Cardiac muscle cell (in vitro differentiated cells and primary cell): ENCODE measurements around the gene ROS1. TPM values are rescaled to one million over a fixed set of nuclear protein-coding genes. Genes with fewer than 3 reads are reported as not detected.
A peak's percentile ranks its signal among the peaks of the same experiment; 100 is the strongest.

Experiments used
- DNase-seq, 2 donors: peaks; one replicate each; pipeline versions ENCODE4 v3.0.0 to v3.0.0-alpha.2; 2010 to 2017; ENCODE audit warnings: low read depth in 1 of 2, low spot score in 1 of 2
- H3K27ac ChIP-seq: fragments of 200-600 bp; sonication (generic); 2 replicates; pipeline ENCODE4 v1.5.1; 2016
- H3K27me3 ChIP-seq: fragments of 200-600 bp; sonication (generic); 2 replicates; pipeline ENCODE4 v1.6.0; 2016; ENCODE audit warnings: control low read depth
- H3K36me3 ChIP-seq: fragments of 200-600 bp; sonication (generic); 2 replicates; pipeline ENCODE4 v1.5.1; 2016; ENCODE audit warnings: control low read depth
- H3K4me1 ChIP-seq: fragments of 200-600 bp; sonication (generic); 2 replicates; pipeline ENCODE4 v1.8.1; 2017; ENCODE audit warnings: low read depth, mild to moderate bottlenecking, mixed run types
- H3K4me3 ChIP-seq: fragments of 200-600 bp; sonication (generic); 2 replicates; pipeline ENCODE4 v1.5.1; 2016; ENCODE audit warnings: mild to moderate bottlenecking
- H3K9me3 ChIP-seq: fragments of 200-600 bp; sonication (generic); 2 replicates; pipeline ENCODE4 v1.5.1; 2017; ENCODE audit warnings: low read depth, mild to moderate bottlenecking, control low read depth
- polyA plus RNA-seq: library from polyadenylated mRNA; unstranded; fragments of >200 nt; fragmentation: Nextera tagmentation; extraction: Ambion mirVana; gene quantifications from 2 replicates; pipeline ENCODE4 v1.2.1, GENCODE V29; 2016
- total RNA-seq: library from RNA; depleted of rRNA; stranded (reverse); fragments of >200 nt; gene quantifications from 2 replicates; pipeline ENCODE4 v1.2.3, GENCODE V29; 2016
- TF ChIP-seq, protein P1 (sequence below): IDR thresholded peaks from 2 replicates; pipeline ENCODE4 v1.5.1; 2012; ENCODE audit warnings: low read depth, mild to moderate bottlenecking, low read length

Gene ROS1
- total and polyA plus RNA-seq, 2 experiments from 2014 or later: not detected

DNA sequence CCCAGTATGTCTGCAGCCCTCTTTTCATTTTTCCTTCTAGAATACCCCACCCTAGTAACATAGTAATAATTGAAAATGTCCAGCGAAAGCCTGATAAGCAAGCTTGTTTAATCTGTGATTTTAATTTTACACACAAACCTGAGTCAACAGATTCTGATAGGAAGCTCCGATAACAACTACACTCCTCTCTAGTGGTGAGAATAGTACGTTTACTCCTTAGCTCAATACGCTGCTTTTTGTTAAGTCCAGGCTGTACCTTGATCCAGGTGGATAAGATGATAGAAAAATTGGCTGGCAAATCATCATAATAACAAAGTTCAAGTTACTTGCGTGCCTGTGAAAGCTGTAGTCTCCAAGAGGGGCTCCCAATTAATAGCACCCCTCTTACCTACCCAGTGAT, 31.3 kb upstream of the ROS1 start:
- Histone ChIP-seq H3K9me3 (no peaks in the 10 kb centered on the region), H3K27me3 (no peaks in the 10 kb centered on the region), H3K36me3 (no peaks in the 10 kb centered on the region), H3K4me3 (no peak overlapping the region), H3K4me1 (no peaks in the 10 kb centered on the region), H3K27ac (no peak overlapping the region)
- no peak for DNase-seq
- TF ChIP-seq, protein P1, sequence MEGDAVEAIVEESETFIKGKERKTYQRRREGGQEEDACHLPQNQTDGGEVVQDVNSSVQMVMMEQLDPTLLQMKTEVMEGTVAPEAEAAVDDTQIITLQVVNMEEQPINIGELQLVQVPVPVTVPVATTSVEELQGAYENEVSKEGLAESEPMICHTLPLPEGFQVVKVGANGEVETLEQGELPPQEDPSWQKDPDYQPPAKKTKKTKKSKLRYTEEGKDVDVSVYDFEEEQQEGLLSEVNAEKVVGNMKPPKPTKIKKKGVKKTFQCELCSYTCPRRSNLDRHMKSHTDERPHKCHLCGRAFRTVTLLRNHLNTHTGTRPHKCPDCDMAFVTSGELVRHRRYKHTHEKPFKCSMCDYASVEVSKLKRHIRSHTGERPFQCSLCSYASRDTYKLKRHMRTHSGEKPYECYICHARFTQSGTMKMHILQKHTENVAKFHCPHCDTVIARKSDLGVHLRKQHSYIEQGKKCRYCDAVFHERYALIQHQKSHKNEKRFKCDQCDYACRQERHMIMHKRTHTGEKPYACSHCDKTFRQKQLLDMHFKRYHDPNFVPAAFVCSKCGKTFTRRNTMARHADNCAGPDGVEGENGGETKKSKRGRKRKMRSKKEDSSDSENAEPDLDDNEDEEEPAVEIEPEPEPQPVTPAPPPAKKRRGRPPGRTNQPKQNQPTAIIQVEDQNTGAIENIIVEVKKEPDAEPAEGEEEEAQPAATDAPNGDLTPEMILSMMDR: no peak

DNA sequence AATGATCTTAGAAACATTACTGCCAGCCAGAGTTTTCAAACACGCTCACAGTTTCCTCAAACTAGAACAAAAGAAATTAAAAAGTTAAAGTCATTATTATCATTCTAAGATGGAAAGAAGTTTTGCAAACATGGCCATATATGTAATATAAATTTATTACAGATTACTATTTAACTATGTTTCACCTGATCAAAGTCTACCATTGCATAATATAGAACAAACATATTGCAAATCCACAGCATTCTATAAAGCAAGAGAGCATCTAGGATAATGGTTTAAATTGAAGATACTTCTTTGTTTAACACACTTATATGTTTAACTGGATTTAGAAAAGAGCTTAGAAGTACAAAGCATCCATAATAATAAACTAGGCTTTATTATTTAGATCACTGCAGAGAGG, 30.5 kb upstream of the ROS1 start:
- Histone ChIP-seq H3K27ac (no peak overlapping the region), H3K4me1 (no peaks in the 10 kb centered on the region), H3K36me3 (no peaks in the 10 kb centered on the region), H3K27me3 (no peaks in the 10 kb centered on the region), H3K9me3 (no peaks in the 10 kb centered on the region), H3K4me3 (no peak overlapping the region)
- DNase-seq: no peak
- TF ChIP-seq, protein P1: no peak

DNA sequence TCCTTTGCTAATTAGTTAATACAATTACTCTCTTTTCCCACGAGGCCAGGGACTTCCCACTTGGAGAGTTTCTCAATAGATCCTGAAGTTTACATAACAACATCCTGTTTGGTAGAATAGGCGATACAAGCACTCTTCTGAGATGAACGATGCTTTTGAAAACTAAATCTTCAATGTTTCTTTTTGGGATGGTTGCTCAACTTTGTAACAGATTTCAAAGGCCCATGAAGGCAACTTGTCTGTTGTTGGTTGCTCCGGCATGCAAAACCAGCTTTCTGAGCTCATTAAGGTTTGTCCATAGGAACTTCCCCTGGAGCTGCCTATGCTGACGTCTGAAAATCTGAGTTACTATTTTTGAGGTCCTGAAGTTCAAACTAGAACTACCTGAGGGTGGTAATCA, 25.9 kb upstream of the ROS1 start:
- no peaks in the 10 kb centered on the region for H3K9me3 ChIP-seq
- peak in 1 of 2 donors; percentile 38 for DNase-seq
- no peaks in the 10 kb centered on the region for H3K36me3 ChIP-seq
- H3K4me3 ChIP-seq: no peak overlapping the region
- TF ChIP-seq, protein P1: no peak
- no peaks in the 10 kb centered on the region for H3K4me1 ChIP-seq
- H3K27ac ChIP-seq: no peak overlapping the region
- no peaks in the 10 kb centered on the region for H3K27me3 ChIP-seq

DNA sequence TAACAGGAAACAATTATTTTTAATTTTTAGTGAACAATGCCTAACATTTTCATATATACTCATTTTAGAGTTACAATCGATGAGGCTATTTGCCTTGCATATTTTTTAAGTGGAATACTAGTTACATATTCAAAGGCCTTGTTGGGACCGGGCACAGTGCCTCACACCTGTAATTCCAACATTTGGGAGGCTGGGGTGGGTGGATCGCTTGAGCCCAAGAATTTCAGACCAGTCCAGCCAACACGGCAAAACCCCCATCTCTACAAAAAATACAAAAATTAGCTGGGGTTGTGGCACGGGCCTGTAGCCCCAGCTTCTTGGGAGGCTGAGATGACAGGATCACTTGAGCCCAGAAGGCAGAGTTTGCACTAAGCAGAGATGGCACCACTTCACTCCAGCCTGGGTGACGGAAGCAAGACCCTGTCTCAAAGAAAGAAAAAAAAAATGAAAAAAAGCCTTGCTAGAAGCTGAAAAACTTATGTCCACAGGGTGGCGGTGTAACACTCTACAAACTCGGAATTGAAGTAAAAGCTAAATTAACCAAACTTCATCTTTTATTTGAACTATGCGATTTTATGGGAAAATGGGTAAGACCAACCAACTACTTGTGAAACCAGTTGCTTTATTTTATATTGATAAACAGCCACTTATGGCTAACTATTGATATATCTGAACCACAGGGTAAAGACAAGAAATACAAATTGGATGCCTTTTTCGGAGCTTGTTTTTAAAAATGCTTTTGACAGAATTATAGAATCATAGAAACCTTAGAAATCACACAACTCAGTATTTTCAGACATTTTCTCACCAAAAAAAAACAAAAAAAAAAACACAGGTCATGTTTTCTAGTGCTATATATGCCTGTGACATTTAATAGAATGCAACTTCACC, 24.1 kb upstream of the ROS1 start:
- no peaks in the 10 kb centered on the region for H3K9me3 ChIP-seq
- no peak overlapping the region for H3K27ac ChIP-seq
- H3K36me3 ChIP-seq: no peaks in the 10 kb centered on the region
- peak; percentile 80 to 89 for DNase-seq
- TF ChIP-seq, protein P1: peak; percentile 66
- no peaks in the 10 kb centered on the region for H3K4me1 ChIP-seq
- H3K4me3 ChIP-seq: no peak overlapping the region
- H3K27me3 ChIP-seq: no peaks in the 10 kb centered on the region

DNA sequence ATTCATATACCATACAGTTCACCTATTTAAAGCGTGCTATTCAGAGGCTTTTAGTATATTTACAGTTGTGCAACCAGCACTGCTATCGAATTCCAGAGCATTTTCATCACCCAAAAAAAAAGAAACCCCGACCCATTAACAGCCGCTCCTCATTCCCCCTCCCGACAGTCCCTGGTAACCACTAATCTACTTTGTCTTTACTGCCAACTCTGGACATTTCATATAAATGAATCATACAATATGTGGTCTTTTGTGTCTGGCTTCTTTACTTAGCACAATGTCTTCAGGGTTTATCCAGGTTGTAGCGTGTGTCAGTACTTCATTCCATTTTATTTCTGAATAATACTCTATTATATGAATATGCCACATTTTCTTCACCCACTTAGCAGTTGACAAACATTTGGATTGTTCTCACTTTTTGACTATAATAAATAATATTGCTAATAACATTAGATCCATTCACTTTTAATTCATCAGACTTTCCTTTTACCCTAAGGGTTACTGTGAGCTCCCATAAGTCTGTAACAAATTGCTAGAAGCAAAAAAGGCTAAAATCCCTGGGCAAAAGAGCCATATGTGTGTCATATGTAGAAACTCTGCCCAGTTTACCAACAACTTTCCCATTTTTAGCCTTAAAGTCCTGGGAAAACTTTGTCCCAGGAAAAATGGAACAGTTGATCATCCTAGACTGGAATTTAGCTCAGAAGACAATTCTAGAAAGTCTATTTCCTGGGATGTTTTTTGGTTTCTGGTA, 23.2 kb upstream of the ROS1 start:
- no peak overlapping the region for H3K27ac ChIP-seq
- H3K4me1 ChIP-seq: no peaks in the 10 kb centered on the region
- no peaks in the 10 kb centered on the region for H3K27me3 ChIP-seq
- H3K4me3 ChIP-seq: no peak overlapping the region
- TF ChIP-seq, protein P1: no peak
- no peaks in the 10 kb centered on the region for H3K36me3 ChIP-seq
- DNase-seq: peak in 1 of 2 donors; percentile 96
- no peaks in the 10 kb centered on the region for H3K9me3 ChIP-seq
